Smooth muscle cell (in vitro differentiated cells): ENCODE results near the gene PHF2. TPM values are rescaled to one million over a fixed set of nuclear protein-coding genes. Genes with fewer than 3 reads are reported as not detected.

Experiments
- DNase-seq: peaks from one replicate; lab custom pipeline; 2025; ENCODE audit not compliant: unreplicated experiment; lab: John Stamatoyannopoulos, UW
- H2AFZ ChIP-seq: fragments of 200-600 bp; sonication (generic); 2 replicates; pipeline ENCODE4 v1.6.0; 2016; ENCODE audit warnings: antibody characterized with exemption, low read depth, mild to moderate bottlenecking
- H3F3A ChIP-seq: fragments of 200-600 bp; sonication (generic); 2 replicates; pipeline ENCODE4 v1.6.0; 2017; ENCODE audit warnings: antibody characterized with exemption, low read depth
- H3K27ac ChIP-seq: fragments of 200-600 bp; sonication (generic); 2 replicates; pipeline ENCODE4 v1.5.1; 2016; ENCODE audit warnings: low read depth, mild to moderate bottlenecking
- H3K27me3 ChIP-seq: fragments of 200-600 bp; sonication (generic); 2 replicates; pipeline ENCODE4 v1.6.1; 2016; ENCODE audit warnings: low read depth, mild to moderate bottlenecking
- H3K36me3 ChIP-seq: fragments of 200-600 bp; sonication (generic); 2 replicates; pipeline ENCODE4 v1.5.1; 2016; ENCODE audit warnings: low read depth
- H3K4me1 ChIP-seq: fragments of 200-600 bp; sonication (generic); 2 replicates; pipeline ENCODE4 v1.5.1; 2016; ENCODE audit warnings: low read depth
- H3K4me2 ChIP-seq: fragments of 200-600 bp; sonication (generic); 2 replicates; pipeline ENCODE4 v1.6.0; 2016; ENCODE audit warnings: mild to moderate bottlenecking
- H3K4me3 ChIP-seq: fragments of 200-600 bp; sonication (generic); 2 replicates; pipeline ENCODE4 v1.5.1; 2016; ENCODE audit warnings: mild to moderate bottlenecking
- H3K79me2 ChIP-seq: fragments of 200-600 bp; sonication (generic); 2 replicates; pipeline ENCODE4 v1.6.0; 2016; ENCODE audit warnings: low read depth, mild to moderate bottlenecking
- H3K9ac ChIP-seq: fragments of 200-600 bp; sonication (generic); 2 replicates; pipeline ENCODE4 v1.6.0; 2016; ENCODE audit warnings: low read depth
- H3K9me3 ChIP-seq: fragments of 200-600 bp; sonication (generic); replicated peaks from 2 replicates; pipeline ENCODE4 v1.5.1; 2016; ENCODE audit warnings: low read depth
- H4K20me1 ChIP-seq: fragments of 200-600 bp; sonication (generic); 2 replicates; pipeline ENCODE4 v1.6.0; 2016; ENCODE audit warnings: low read depth
- WGBS: methylation state at CpG from one replicate; pipeline ENCODE4 v1.1.7; 2016; ENCODE audit warnings: low lambda C conversion rate; 5-methylcytosine and 5-hydroxymethylcytosine counted together
- polyA plus RNA-seq: library from polyadenylated mRNA; unstranded; fragments of >200 nt; fragmentation: Nextera tagmentation; extraction: Ambion mirVana; gene quantifications from 2 replicates; pipeline ENCODE4 v1.2.1, GENCODE V29; 2016
- total RNA-seq: library from RNA; depleted of rRNA; stranded (reverse); fragments of >200 nt; gene quantifications from 2 replicates; pipeline ENCODE4 v1.2.3, GENCODE V29; 2014
- TF ChIP-seq, protein P1 (sequence below): fragments of 200-600 bp; sonication (generic); IDR thresholded peaks from 2 replicates; pipeline ENCODE4 v1.5.1; 2017; ENCODE audit warnings: borderline replicate concordance, mild to moderate bottlenecking, antibody characterized with exemption; ENCODE audit not compliant: insufficient read depth, poor library complexity, severe bottlenecking

Gene PHF2
- total and polyA plus RNA-seq, 2 experiments from 2014 or later = 11.1 to 18.3 TPM

DNA sequence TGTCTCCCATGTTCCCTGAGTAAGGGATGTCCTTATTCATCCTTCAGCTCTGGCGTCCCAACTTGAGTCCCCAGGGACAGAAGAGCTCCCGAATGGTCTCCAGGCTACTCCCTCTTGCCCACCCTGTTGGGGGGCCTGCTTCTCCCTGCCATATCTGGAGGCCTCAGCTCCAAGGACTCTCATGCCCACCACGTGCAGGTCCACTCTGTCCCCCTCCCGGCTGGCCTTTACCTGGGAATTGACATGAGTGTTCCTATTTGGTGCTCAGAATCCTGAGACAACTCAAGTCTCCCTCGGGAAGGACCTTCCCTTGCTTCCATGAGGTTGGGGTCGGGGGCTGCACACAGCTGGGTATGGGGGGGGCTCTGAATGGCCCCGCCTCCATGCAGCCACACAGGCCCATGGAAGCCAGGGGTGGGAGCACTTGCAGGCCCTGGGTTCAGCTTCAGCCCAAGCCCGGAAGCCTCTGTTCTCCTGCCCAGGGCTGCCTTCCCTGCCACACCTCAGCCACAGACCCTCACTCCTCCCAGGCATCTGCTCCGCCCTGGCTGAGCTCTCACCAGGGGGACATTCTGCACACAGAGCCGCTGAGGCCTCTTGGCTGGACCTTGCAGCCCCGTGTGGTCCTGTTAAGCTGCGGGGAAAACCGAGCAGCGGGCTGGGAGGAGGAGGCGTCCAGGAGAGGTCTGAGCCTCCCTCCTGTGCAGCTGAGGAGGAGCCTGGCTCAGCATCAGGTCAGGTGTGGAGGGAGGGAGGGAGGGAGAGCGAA, 121.9 kb downstream of the PHF2 start:
- no peak for DNase-seq
- Histone ChIP-seq H3F3A (no peaks in the 10 kb centered on the region), H3K36me3 (no peaks in the 10 kb centered on the region), H3K27ac (no peak overlapping the region), H3K27me3 (no peaks in the 10 kb centered on the region), H4K20me1 (no peaks in the 10 kb centered on the region), H3K9me3 (no peaks in the 10 kb centered on the region), H3K4me1 (no peaks in the 10 kb centered on the region), H3K9ac (no peak overlapping the region), H2AFZ (no peak overlapping the region), H3K4me2 (no peak overlapping the region), H3K4me3 (no peak overlapping the region), H3K79me2 (no peaks in the 10 kb centered on the region)
- TF ChIP-seq, protein P1, sequence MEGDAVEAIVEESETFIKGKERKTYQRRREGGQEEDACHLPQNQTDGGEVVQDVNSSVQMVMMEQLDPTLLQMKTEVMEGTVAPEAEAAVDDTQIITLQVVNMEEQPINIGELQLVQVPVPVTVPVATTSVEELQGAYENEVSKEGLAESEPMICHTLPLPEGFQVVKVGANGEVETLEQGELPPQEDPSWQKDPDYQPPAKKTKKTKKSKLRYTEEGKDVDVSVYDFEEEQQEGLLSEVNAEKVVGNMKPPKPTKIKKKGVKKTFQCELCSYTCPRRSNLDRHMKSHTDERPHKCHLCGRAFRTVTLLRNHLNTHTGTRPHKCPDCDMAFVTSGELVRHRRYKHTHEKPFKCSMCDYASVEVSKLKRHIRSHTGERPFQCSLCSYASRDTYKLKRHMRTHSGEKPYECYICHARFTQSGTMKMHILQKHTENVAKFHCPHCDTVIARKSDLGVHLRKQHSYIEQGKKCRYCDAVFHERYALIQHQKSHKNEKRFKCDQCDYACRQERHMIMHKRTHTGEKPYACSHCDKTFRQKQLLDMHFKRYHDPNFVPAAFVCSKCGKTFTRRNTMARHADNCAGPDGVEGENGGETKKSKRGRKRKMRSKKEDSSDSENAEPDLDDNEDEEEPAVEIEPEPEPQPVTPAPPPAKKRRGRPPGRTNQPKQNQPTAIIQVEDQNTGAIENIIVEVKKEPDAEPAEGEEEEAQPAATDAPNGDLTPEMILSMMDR = no peak
- 91% methylated on average over 15 of the region's 16 CpGs for WGBS

DNA sequence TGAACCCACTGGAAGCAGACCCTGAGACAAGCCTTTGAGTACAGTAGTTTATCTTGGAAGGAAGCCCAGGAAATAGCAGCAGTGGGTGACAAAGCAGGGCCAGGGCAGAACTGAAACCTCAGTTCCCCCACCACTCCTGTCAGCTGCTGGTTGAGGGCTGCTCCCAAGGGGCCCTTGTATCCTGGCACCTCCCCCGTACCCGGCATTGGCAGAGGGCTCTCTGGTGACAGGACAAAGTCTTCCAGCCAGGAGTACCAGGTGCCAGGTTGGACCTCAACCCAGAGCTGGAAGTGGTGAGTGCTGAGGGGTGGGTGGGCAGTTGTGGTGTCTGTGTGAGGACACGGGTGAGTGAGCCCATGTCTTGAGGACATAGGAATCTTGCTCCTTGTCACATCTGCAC, 123.3 kb downstream of the PHF2 start:
- no peak for DNase-seq
- no peak overlapping the region for H3K4me3 ChIP-seq
- H3K4me1 ChIP-seq = no peaks in the 10 kb centered on the region
- H2AFZ ChIP-seq = no peak overlapping the region
- no peaks in the 10 kb centered on the region for H3K79me2 ChIP-seq
- H3K36me3 ChIP-seq = no peaks in the 10 kb centered on the region
- H3K27me3 ChIP-seq = no peaks in the 10 kb centered on the region
- TF ChIP-seq, protein P1 = no peak
- no peaks in the 10 kb centered on the region for H3K9me3 ChIP-seq
- H4K20me1 ChIP-seq = no peaks in the 10 kb centered on the region
- H3K27ac ChIP-seq = no peak overlapping the region
- no peak overlapping the region for H3K4me2 ChIP-seq
- 89% methylated on average over 3 of the region's 3 CpGs for WGBS
- no peak overlapping the region for H3K9ac ChIP-seq
- H3F3A ChIP-seq = no peaks in the 10 kb centered on the region

DNA sequence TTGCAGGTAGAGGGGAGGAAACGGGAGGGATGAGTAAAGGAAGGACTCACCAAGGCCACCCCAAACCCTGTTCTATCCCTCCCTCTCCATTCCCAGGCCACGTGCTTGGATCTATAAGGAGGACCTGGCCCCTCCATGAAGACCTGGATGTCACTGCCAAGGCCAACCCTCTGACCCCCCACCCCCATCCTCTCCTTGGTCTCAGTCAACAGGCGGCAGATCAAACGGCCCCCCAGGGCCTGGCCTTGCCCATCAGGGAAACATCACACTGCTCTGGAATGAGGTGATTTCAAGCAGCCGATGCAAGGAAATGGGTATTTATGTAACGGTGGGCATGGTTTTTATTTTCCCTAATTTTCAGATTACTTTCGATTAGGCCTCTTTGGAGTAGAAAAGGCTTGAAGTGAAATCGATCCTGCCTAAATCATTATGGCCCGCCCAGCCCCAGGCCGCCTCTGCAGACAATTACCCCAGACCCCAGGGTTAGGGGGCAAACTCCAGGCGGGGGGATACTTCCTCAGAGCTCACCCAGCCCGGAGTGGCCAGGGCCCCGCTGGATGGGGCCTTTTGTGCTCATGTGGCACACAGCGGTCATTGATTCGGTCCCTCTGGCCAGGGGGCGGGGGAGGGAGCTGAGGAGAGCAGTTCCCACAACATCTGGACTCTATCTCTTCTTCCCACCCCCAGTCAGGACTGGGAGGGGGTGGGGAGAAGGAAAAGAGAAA, 125.3 kb downstream of the PHF2 start:
- WGBS = 90% methylated on average over 16 of the region's 16 CpGs
- Histone ChIP-seq H3K36me3 (no peaks in the 10 kb centered on the region), H3K27ac (no peak overlapping the region), H3F3A (no peaks in the 10 kb centered on the region), H3K4me2 (no peak overlapping the region), H3K9ac (no peak overlapping the region), H3K79me2 (no peaks in the 10 kb centered on the region), H2AFZ (no peak overlapping the region), H4K20me1 (no peaks in the 10 kb centered on the region), H3K4me1 (no peaks in the 10 kb centered on the region), H3K27me3 (no peaks in the 10 kb centered on the region), H3K4me3 (no peak overlapping the region), H3K9me3 (no peaks in the 10 kb centered on the region)
- no peak for DNase-seq
- TF ChIP-seq, protein P1 = no peak
